Brain microvascular endothelial cell (primary cell): ENCODE results near the gene NUBPL.
"Not testable (repeated sequence)": the region's sequence is repeated elsewhere in the genome, so short reads cannot be mapped to it uniquely, and the experiment has no call there.

Experiments
- DNase-seq: peaks from one replicate; pipeline ENCODE4 v3.0.0-alpha.2; 2020
- H3K27ac ChIP-seq: fragments of 250-450 bp; sonication (Bioruptor Pico); 2 replicates; pipeline ENCODE4 v1.5.1; 2020; ENCODE audit warnings: mild to moderate bottlenecking, moderate library complexity
- H3K27me3 ChIP-seq: fragments of 250-450 bp; sonication (Bioruptor Pico); replicated peaks from 2 replicates; pipeline ENCODE4 v1.5.1; 2020; ENCODE audit warnings: mild to moderate bottlenecking
- H3K36me3 ChIP-seq: fragments of 250-450 bp; sonication (Bioruptor Pico); replicated peaks from 2 replicates; pipeline ENCODE4 v1.5.1; 2020; ENCODE audit warnings: mild to moderate bottlenecking
- H3K4me3 ChIP-seq: 2 replicates; pipeline ENCODE4 v1.5.1; 2011; ENCODE audit warnings: low read depth, mild to moderate bottlenecking, control low read depth, low read length, moderate library complexity
- CTCF ChIP-seq: IDR thresholded peaks from 2 replicates; pipeline ENCODE4 v1.5.1; 2011; ENCODE audit warnings: low read depth, mild to moderate bottlenecking, moderate library complexity, low read length, control low read depth, inconsistent platforms; ENCODE audit errors: missing control alignments
- in situ Hi-C: cut with HindIII; loops from 2 replicates; pipeline ENCODE4 v1.10.0; 2017; ENCODE audit warnings: low sequenced_read_pairs, low pct_ligation_motif_present

NUBPL gene

GRCh38 chr14:31613188-31613587, 52.0 kb downstream of the NUBPL start:
- Histone ChIP-seq H3K27me3 (no peaks in the 10 kb centered on the region), H3K36me3 (no peaks in the 10 kb centered on the region), H3K4me3 (no peak overlapping the region), H3K27ac (no peak overlapping the region)
- TF ChIP-seq CTCF, result no peak
- DNase-seq, result no peak
- in situ Hi-C loops, result no loop called here

- H3K27ac ChIP-seq, H3K27me3 ChIP-seq, H3K4me3 ChIP-seq, in situ Hi-C loops, H3K36me3 ChIP-seq, DNase-seq: not testable (repeated sequence)
Observed at GRCh38 chr14:31618884-31619283, 57.7 kb downstream of the NUBPL start.

- no peak overlapping the region for H3K27ac ChIP-seq
- no peaks in the 10 kb centered on the region for H3K27me3 ChIP-seq
- in situ Hi-C loops, result no loop called here
- H3K36me3 ChIP-seq, result no peaks in the 10 kb centered on the region
- DNase-seq, result no peak
- TF ChIP-seq CTCF, result no peak
- no peak overlapping the region for H3K4me3 ChIP-seq
Observed at GRCh38 chr14:31619440-31619839, 58.2 kb downstream of the NUBPL start.

- in situ Hi-C loops, H3K4me3 ChIP-seq, H3K27ac ChIP-seq, DNase-seq, H3K36me3 ChIP-seq, H3K27me3 ChIP-seq: not testable (repeated sequence)
Observed at GRCh38 chr14:31620898-31621297, 59.7 kb downstream of the NUBPL start.

- in situ Hi-C loops, result no loop called here
- Histone ChIP-seq H3K27me3 (no peaks in the 10 kb centered on the region), H3K27ac (no peak overlapping the region), H3K4me3 (no peak overlapping the region), H3K36me3 (no peaks in the 10 kb centered on the region)
- TF ChIP-seq CTCF, result no peak
- DNase-seq, result no peak
Observed at GRCh38 chr14:31622060-31622459, 60.9 kb downstream of the NUBPL start.

- H3K4me3 ChIP-seq, H3K27me3 ChIP-seq, H3K36me3 ChIP-seq, in situ Hi-C loops, DNase-seq, H3K27ac ChIP-seq: not testable (repeated sequence)
Observed at GRCh38 chr14:31652900-31653299, 91.7 kb downstream of the NUBPL start.

- Histone ChIP-seq H3K27me3 (no peaks in the 10 kb centered on the region), H3K36me3 (no peaks in the 10 kb centered on the region), H3K4me3 (no peak overlapping the region), H3K27ac (no peak overlapping the region)
- no peak for TF ChIP-seq CTCF
- DNase-seq, result no peak
- in situ Hi-C loops, result no loop called here
Observed at GRCh38 chr14:31657917-31658316, 96.7 kb downstream of the NUBPL start.
